Activated CD8-positive, alpha-beta memory T cell treated with anti-CD3 and anti-CD28 coated beads, Interleukin-2, amount 10 ng/mL, durations not matched to agents 7 days and 5 days (primary cell): ENCODE data around the gene OLAH. TPM values are rescaled to one million over a fixed set of nuclear protein-coding genes. Genes with fewer than 3 reads are reported as not detected.

Experiments used
- ATAC-seq: fragments of 150-1000 bp; cut with Tn5 transposase; one replicate; pipeline ENCODE4 v1.10.0; 2021; ENCODE audit warnings: moderate library complexity
- CTCF ChIA-PET: fragments of 350-600 bp; sonication (Branson Sonifier 250); formaldehyde crosslinking; loops from one replicate; lab custom pipeline; 2021; ENCODE audit warnings: antibody characterized with exemption; lab: Charles Lee
- DNase-seq: peaks from one replicate; pipeline ENCODE4 v3.0.0-alpha.2; 2020
- H3K27ac Mint-ChIP-seq: one replicate; pipeline ENCODE4 v1.8.0; 2021; ENCODE audit warnings: mild to moderate bottlenecking, mixed read lengths
- H3K27me3 Mint-ChIP-seq: one replicate; pipeline ENCODE4 v1.8.0; 2021; ENCODE audit warnings: mixed read lengths
- H3K36me3 Mint-ChIP-seq: one replicate; pipeline ENCODE4 v1.8.0; 2021; ENCODE audit warnings: mild to moderate bottlenecking, mixed read lengths
- H3K4me1 Mint-ChIP-seq: one replicate; pipeline ENCODE4 v1.8.0; 2021; ENCODE audit warnings: mixed read lengths
- H3K4me3 Mint-ChIP-seq: one replicate; pipeline ENCODE4 v1.8.0; 2021; ENCODE audit warnings: mild to moderate bottlenecking, moderate library complexity, mixed read lengths
- H3K9me3 Mint-ChIP-seq: one replicate; pipeline ENCODE4 v1.8.0; 2022; ENCODE audit warnings: low read depth, mixed read lengths
- total RNA-seq, 2 experiments: library from RNA; stranded (reverse); gene quantifications; one replicate each; pipeline ENCODE4 v1.2.3, GENCODE V29; 2021

The OLAH gene
- total RNA-seq, 2 experiments from 2014 or later, result 0.49 to 0.79 TPM

DNA sequence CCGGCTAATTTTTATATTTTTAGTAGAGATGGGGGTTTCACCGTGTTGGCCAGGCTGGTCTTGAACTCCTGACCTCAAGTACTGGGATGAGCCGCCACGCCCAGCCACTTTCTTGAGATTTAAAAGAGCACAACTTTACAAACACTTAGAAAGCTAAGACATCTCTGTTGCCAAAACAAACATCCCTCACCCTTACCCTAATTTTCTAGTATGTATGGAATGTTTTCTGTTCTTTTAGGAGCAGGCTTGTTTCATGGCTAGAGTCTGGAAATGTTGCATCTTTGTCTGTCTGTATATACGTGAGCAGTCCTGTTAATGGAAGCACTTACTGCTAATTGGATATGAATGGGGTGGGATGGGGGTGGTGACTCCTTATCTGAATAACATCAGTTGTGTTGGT, 2.9 kb downstream of the OLAH start:
- Mint-ChIP-seq H3K4me3 (no peak overlapping the region), H3K36me3 (peaks cover 2% of the 10 kb centered on the region), H3K4me1 (peaks cover 17% of the 10 kb centered on the region), H3K27ac (no peak overlapping the region), H3K9me3 (peaks cover 2% of the 10 kb centered on the region), H3K27me3 (no peaks in the 10 kb centered on the region)
- CTCF ChIA-PET, result no interaction called here
- ATAC-seq (no peak), DNase-seq (no peak)

DNA sequence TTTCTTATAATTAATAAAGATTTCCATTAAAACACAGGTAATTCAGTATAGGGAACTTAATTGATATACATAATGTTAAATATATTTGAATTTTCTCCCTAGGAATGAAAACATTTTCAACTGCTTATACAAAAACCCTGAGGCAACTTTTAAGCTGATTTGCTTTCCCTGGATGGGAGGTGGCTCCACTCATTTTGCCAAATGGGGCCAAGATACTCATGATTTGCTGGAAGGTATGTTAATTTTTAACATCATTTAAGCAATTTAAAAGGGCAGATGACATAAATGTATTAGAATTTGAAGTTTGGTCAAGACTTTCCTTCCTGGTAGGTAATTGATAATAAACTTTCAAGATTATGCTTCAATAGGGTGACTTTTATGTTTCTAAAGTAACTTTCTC, 5.8 kb downstream of the OLAH start:
- H3K9me3 Mint-ChIP-seq, result no peaks in the 10 kb centered on the region
- no peaks in the 10 kb centered on the region for H3K36me3 Mint-ChIP-seq
- H3K4me1 Mint-ChIP-seq, result peaks cover 10% of the 10 kb centered on the region
- H3K27me3 Mint-ChIP-seq, result no peaks in the 10 kb centered on the region
- no peak overlapping the region for H3K27ac Mint-ChIP-seq
- ATAC-seq, result no peak
- no peak overlapping the region for H3K4me3 Mint-ChIP-seq
- CTCF ChIA-PET, result no interaction called here
- DNase-seq, result no peak

DNA sequence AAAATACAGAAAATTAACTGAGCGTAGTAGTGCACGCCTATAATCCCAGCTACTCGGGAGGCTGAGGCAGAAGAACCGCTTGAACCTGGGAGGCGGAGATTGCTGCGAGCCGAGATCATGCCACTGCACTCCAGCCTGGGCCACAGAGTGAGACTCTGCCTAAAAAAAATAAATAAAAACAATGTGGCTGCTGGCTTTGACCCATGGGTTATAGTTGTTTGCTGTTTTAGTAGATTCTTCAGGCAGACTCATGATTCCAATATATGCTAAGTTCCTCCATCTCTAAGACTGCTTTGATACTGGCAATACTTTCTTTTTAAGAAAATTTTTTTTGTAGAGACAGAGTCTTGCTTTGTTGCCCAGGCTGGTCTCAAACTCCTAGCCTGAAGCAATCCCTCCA, 8.4 kb downstream of the OLAH start:
- Mint-ChIP-seq H3K36me3 (no peaks in the 10 kb centered on the region), H3K27me3 (peaks cover 4% of the 10 kb centered on the region), H3K27ac (no peak overlapping the region), H3K4me1 (no peaks in the 10 kb centered on the region), H3K9me3 (no peaks in the 10 kb centered on the region), H3K4me3 (no peak overlapping the region)
- CTCF ChIA-PET, result no interaction called here
- ATAC-seq, result no peak
- no peak for DNase-seq

DNA sequence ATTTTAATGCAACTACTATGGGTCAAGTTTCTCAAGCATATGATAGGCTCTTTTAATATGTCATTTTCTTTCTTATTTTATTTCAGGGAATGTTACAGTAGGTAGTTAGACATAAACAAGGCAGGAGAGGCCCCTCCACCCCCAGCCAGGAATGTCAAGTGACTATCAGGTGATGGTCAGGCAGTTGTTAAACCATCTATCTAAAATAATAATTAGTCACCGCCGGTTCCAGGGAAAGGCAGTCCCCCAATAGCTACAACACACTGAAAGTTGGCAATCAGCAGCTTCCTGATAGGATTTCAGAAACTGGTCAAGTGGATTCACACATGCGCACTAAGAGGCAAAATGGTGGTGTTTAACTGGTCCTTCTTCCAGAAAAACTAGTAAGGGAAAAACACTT, 9.3 kb downstream of the OLAH start:
- DNase-seq (no peak), ATAC-seq (no peak)
- Mint-ChIP-seq H3K27ac (no peak overlapping the region), H3K4me1 (no peaks in the 10 kb centered on the region), H3K27me3 (peaks cover 9% of the 10 kb centered on the region), H3K4me3 (no peak overlapping the region), H3K36me3 (no peaks in the 10 kb centered on the region), H3K9me3 (no peaks in the 10 kb centered on the region)
- CTCF ChIA-PET, result no interaction called here

DNA sequence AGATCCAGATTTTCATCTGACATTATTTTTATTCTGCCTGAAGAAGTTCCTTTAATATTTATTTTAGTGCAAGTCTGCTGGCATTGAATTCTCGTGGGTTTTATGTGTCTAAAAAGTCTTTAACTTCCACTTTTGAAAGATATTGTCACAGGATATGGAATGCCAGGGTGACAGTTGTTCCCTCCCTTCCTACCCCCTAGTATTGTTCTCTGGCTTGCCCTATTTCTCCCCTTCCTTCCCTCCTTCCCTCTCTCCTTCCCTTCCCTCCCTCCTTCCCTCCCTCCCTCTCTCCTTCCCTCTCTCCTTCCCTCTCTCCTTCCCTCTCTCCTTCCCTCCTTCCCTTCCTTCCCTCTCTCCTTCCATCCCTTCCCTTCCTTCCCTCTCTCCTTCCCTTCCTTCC, 14.9 kb downstream of the OLAH start:
- H3K27me3 Mint-ChIP-seq, result peaks cover 21% of the 10 kb centered on the region
- H3K4me3 Mint-ChIP-seq, result no peak overlapping the region
- peaks cover 7% of the 10 kb centered on the region for H3K9me3 Mint-ChIP-seq
- CTCF ChIA-PET, result no interaction called here
- DNase-seq (no peak), ATAC-seq (no peak)
- peaks cover 7% of the 10 kb centered on the region for H3K36me3 Mint-ChIP-seq
- H3K27ac Mint-ChIP-seq, result no peak overlapping the region
- no peaks in the 10 kb centered on the region for H3K4me1 Mint-ChIP-seq

DNA sequence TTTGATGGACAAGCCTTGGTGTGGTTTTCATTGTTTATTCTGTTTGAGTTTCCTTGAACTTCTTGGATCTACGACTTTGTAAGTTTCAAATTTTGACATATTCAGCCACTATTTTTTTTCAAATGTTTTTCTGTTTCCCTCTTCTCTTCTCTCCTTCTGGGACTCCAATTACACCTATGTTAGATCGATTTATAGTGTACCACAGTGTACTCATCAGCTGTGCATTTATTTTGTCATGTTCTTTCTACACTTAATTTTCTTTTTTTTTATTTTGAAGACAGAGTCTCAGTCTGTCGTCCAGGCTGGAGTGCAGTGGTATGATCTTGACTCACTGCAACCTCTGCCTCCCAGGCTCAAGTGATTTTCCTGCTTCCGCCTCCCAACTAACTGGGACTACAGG, 16.2 kb downstream of the OLAH start:
- ATAC-seq, result no peak
- DNase-seq, result no peak
- Mint-ChIP-seq H3K9me3 (peaks cover 7% of the 10 kb centered on the region), H3K27me3 (peaks cover 23% of the 10 kb centered on the region), H3K36me3 (peaks cover 7% of the 10 kb centered on the region), H3K4me3 (no peak overlapping the region), H3K27ac (no peak overlapping the region), H3K4me1 (no peaks in the 10 kb centered on the region)
- CTCF ChIA-PET, result no interaction called here

DNA sequence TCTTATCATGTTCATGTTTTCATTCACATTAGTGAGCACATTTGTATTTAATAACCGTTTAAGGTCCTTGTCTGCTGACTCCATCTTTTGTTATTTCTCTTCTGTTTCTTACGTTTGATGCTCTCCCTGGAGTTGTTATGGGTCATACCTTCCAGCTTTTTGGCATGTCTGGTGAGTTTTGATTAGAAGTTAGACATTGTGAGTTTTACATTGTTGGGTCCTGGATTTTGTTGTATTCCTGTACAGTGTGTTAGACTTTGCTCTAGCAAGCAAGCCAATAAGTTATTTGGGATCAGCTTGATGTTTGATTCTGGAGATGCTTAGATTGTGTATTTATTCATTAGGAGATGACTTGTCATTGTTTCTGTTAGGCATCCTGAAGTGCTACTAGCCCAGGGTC, 16.9 kb downstream of the OLAH start:
- peaks cover 19% of the 10 kb centered on the region for H3K27me3 Mint-ChIP-seq
- no peak for DNase-seq
- CTCF ChIA-PET, result no interaction called here
- peaks cover 7% of the 10 kb centered on the region for H3K9me3 Mint-ChIP-seq
- no peak for ATAC-seq
- H3K4me3 Mint-ChIP-seq, result no peak overlapping the region
- H3K27ac Mint-ChIP-seq, result no peak overlapping the region
- no peaks in the 10 kb centered on the region for H3K4me1 Mint-ChIP-seq
- peaks cover 7% of the 10 kb centered on the region for H3K36me3 Mint-ChIP-seq

DNA sequence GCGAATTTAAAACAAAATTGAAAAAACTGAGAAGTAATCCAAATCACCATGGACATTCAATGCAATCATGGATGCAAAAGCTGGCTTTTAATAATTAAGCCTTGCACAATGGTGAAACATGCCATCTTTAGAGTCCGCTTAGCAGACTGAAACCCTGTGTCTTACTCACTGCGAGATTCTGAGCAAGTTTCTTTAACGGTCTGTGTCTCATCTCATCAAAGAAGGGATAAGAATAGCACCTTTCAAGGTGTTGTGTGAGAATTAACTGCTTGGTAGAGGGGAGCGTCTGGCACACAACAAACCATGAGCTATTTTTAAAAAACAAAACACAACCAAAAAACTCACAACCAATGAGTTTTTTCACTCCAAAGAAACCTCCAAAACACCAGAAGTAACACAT, 23.4 kb downstream of the OLAH start:
- H3K4me3 Mint-ChIP-seq, result no peak overlapping the region
- no peaks in the 10 kb centered on the region for H3K36me3 Mint-ChIP-seq
- no peaks in the 10 kb centered on the region for H3K4me1 Mint-ChIP-seq
- H3K9me3 Mint-ChIP-seq, result no peaks in the 10 kb centered on the region
- DNase-seq (no peak), ATAC-seq (no peak)
- peaks cover 11% of the 10 kb centered on the region for H3K27me3 Mint-ChIP-seq
- H3K27ac Mint-ChIP-seq, result no peak overlapping the region
- CTCF ChIA-PET, result interaction anchor here (0.5 kb wide), 1 partner anchor 434 kb away, joined by 3 read pairs; no protein-coding TSS in a partner anchor

DNA sequence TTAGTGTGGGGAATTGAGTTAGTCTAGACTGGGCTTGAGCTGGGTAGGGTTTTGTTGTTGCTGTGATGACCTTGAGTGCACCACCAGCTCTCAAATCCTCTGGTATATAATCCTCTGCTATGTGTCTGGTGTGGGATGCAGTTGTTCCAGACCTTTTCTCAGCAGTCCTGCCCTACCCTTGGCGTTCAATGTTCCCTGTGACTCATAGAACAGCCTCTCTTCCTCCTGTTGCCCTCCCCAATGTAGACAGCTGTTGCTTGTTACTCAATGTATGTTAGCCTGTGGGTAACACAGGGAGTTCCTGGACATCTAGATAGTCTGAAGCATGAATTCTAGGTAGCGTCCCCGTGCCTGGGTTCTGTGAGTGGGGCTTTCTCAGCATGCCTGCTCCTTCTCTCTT, 25.1 kb downstream of the OLAH start:
- H3K27ac Mint-ChIP-seq, result no peak overlapping the region
- no peaks in the 10 kb centered on the region for H3K9me3 Mint-ChIP-seq
- DNase-seq (no peak), ATAC-seq (no peak)
- H3K4me1 Mint-ChIP-seq, result no peaks in the 10 kb centered on the region
- H3K27me3 Mint-ChIP-seq, result peaks cover 13% of the 10 kb centered on the region
- no peak overlapping the region for H3K4me3 Mint-ChIP-seq
- CTCF ChIA-PET, result no interaction called here
- H3K36me3 Mint-ChIP-seq, result no peaks in the 10 kb centered on the region

DNA sequence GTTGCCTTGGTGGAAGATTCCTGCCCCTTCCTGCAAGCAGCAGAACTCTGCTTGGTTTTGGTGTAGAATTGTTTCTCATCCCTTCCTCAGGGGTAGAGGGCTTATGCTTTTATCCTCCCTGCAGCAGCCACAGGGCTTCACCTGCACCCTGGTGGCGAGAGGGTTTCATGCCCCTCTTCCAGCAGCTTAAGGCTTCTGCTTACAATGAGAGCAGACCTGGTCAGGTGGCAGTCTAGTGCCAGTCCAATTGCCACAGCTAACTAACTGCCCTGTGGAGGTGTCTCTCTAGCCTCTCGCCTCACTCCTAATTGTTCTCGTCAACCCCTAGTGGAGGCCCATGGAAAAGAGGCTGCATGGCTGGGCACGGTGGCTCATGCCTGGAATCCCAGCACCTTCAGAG, 25.5 kb downstream of the OLAH start:
- no peak overlapping the region for H3K4me3 Mint-ChIP-seq
- DNase-seq, result no peak
- H3K36me3 Mint-ChIP-seq, result no peaks in the 10 kb centered on the region
- CTCF ChIA-PET, result no interaction called here
- ATAC-seq, result no peak
- no peak overlapping the region for H3K27ac Mint-ChIP-seq
- no peaks in the 10 kb centered on the region for H3K4me1 Mint-ChIP-seq
- no peaks in the 10 kb centered on the region for H3K9me3 Mint-ChIP-seq
- peaks cover 12% of the 10 kb centered on the region for H3K27me3 Mint-ChIP-seq

DNA sequence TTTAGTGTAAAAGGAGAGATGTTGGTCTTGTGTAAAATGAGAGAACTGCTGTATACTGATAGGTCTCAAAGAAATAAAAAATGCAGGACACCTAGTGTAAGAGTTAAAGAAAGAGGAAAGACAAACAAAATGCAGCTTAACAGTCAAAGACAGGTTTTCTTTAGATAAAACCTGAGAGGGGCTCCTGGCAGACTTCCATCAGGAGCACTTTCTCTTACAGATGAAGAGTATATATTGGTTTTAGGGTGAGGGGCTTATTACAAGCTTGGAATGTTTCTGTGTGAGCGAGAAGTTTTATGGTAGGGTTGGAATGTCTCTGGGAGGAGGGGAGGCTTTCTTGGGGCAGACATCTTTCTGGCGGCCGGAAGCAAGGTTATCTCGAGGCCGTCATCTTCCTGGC, 28.6 kb downstream of the OLAH start:
- ATAC-seq (no peak), DNase-seq (no peak)
- Mint-ChIP-seq H3K4me1 (no peaks in the 10 kb centered on the region), H3K36me3 (no peaks in the 10 kb centered on the region), H3K27ac (no peak overlapping the region), H3K4me3 (no peak overlapping the region), H3K27me3 (peaks cover 11% of the 10 kb centered on the region), H3K9me3 (no peaks in the 10 kb centered on the region)
- CTCF ChIA-PET, result no interaction called here

DNA sequence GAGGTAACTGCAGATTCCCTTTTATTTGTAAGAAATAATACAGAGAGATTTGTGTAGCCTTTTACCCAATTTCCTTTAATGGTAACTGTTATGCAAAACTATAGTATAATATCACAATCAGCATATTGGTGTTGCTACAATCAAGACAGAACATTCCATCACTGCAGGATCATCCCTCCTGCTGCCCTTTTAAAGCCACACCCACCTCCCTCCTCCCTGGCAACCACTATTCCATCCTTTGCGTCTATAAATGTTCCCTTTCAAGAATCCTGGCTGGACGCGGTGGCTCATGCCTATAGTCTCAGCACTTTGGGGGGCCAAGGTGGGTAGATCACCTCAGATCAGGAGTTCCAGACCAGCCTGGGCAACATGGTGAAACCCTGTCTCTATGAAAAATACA, 31.7 kb downstream of the OLAH start:
- CTCF ChIA-PET, result no interaction called here
- Mint-ChIP-seq H3K4me3 (no peak overlapping the region), H3K36me3 (no peaks in the 10 kb centered on the region), H3K27me3 (peaks cover 3% of the 10 kb centered on the region), H3K27ac (no peak overlapping the region), H3K9me3 (no peaks in the 10 kb centered on the region), H3K4me1 (no peaks in the 10 kb centered on the region)
- no peak for DNase-seq
- no peak for ATAC-seq

DNA sequence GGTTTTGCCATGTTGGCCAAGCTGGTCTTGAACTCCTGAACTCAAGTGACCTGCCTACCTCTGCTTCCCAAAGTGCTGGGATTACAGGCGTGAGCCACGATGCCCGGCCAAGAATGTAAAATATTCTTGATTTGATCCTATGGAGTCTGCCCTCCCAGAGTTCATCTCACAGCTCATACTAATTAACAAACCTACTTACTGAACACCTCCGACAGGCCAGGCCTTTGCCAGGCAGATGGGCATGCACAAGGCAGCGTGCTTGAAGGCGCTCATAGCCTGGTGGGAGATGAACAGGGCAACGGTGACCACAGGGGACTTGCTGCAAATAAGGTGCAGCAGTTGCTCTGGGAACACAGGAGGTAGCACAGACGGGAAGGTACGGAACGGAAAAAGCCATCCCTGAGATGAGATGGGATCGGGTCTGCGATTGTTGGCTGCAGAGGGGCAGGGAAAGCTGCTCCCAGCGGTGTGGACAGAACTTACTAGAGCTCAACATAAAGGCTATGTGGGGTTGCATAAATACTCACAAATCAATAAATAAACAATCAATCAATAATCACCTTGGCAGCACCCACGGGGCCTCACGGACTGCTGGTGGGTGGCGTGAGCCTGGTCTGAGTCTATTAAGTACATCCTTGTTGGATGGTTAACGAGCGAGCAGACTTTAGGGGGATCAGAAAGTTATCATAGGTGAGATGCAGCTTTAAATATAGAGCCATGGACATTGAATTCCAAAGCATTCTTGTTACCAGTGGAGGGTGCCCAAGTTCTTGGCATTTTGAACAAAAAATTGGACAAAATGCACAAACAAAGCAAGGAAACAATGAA, 40.1 kb downstream of the OLAH start:
- DNase-seq, result no peak
- no peak overlapping the region for H3K27ac Mint-ChIP-seq
- H3K9me3 Mint-ChIP-seq, result no peaks in the 10 kb centered on the region
- H3K27me3 Mint-ChIP-seq, result peaks cover 2% of the 10 kb centered on the region
- H3K4me1 Mint-ChIP-seq, result no peaks in the 10 kb centered on the region
- no peak for ATAC-seq
- H3K36me3 Mint-ChIP-seq, result no peaks in the 10 kb centered on the region
- CTCF ChIA-PET, result no interaction called here
- peak overlapping the region; percentile 32 for H3K4me3 Mint-ChIP-seq

DNA sequence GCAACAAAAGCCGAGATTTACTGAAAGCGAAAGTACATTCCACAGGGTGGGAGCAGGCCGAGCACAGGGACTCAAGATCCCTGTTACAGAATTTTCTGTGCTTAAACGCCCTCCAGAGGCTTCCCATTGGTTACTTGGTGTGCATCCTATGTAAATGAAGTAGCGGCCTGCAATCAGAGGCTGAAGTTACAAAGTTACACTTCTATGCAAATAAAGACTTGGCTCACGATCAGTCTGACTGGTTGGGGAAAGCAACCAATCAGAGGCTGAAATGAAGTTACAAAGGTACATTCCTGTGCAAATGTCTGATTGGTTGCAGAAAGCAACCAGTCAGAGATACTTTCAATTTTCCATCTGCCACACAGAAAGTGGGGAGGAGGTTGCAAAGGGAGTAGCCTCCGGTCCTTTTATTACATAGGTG, 40.8 kb downstream of the OLAH start:
- CTCF ChIA-PET, result no interaction called here

More for the DNA sequence above, 40.8 kb downstream of the OLAH start:
- ATAC-seq (no peak), DNase-seq (no peak)
- H3K36me3 Mint-ChIP-seq, result no peaks in the 10 kb centered on the region
- H3K27ac Mint-ChIP-seq, result no peak overlapping the region
- no peaks in the 10 kb centered on the region for H3K4me1 Mint-ChIP-seq
- H3K9me3 Mint-ChIP-seq, result no peaks in the 10 kb centered on the region
- peak overlapping the region; percentile 32 for H3K4me3 Mint-ChIP-seq
- peaks cover 2% of the 10 kb centered on the region for H3K27me3 Mint-ChIP-seq
